HepG2 (cell line): ENCODE measurements around the gene JPT1. TPM values are rescaled to one million over a fixed set of nuclear protein-coding genes. Genes with fewer than 3 reads are reported as not detected.

Experiments used
- BRD4 ChIP-seq: sonication (generic); formaldehyde crosslinking; IDR thresholded peaks from 2 replicates; pipeline ENCODE4 v1.4.0; 2020; ENCODE audit warnings: missing genetic modification reagents
- NR3C1 ChIP-seq: sonication (generic); formaldehyde crosslinking; IDR thresholded peaks from 2 replicates; pipeline ENCODE4 v1.4.0; 2020; ENCODE audit warnings: missing genetic modification reagents
- PAWR ChIP-seq: sonication (generic); formaldehyde crosslinking; IDR thresholded peaks from 2 replicates; pipeline ENCODE4 v1.4.0; 2020; ENCODE audit warnings: missing genetic modification reagents, mild to moderate bottlenecking, borderline replicate concordance
- PREB ChIP-seq: sonication (generic); formaldehyde crosslinking; IDR thresholded peaks from 2 replicates; pipeline ENCODE4 v1.4.0; 2020; ENCODE audit warnings: missing genetic modification reagents
- RFXANK ChIP-seq: IDR thresholded peaks from 2 replicates; pipeline ENCODE4 v1.6.1; 2016
- SMAD3 ChIP-seq: sonication (generic); formaldehyde crosslinking; IDR thresholded peaks from 2 replicates; pipeline ENCODE4 v1.4.0; 2020; ENCODE audit warnings: missing genetic modification reagents
- SSRP1 ChIP-seq: IDR thresholded peaks from 2 replicates; pipeline ENCODE4 v1.6.1; 2016; ENCODE audit warnings: control low read depth
- TAF15 ChIP-seq: fragments of 200-400 bp; formaldehyde crosslinking; IDR thresholded peaks from one replicate; pipeline ENCODE4 v1.6.1; 2018; ENCODE audit warnings: mild to moderate bottlenecking, low read depth, low read length; ENCODE audit not compliant: poor library complexity, severe bottlenecking
- TFDP2 ChIP-seq: sonication (generic); formaldehyde crosslinking; IDR thresholded peaks from 2 replicates; pipeline ENCODE4 v1.4.0; 2020; ENCODE audit warnings: missing genetic modification reagents
- TRIM24 ChIP-seq: sonication (generic); formaldehyde crosslinking; IDR thresholded peaks from 2 replicates; pipeline ENCODE4 v1.8.0; 2022; ENCODE audit warnings: mild to moderate bottlenecking, missing genetic modification reagents
- ZFP37 ChIP-seq: sonication (generic); formaldehyde crosslinking; IDR thresholded peaks from 2 replicates; pipeline ENCODE4 v1.4.0; 2020; ENCODE audit warnings: missing genetic modification reagents, borderline replicate concordance
- ZNF207 ChIP-seq: fragments of 450-650 bp; IDR thresholded peaks from 2 replicates; pipeline ENCODE4 v1.6.1; 2016; ENCODE audit warnings: antibody characterized with exemption, borderline replicate concordance
- ZNF230 ChIP-seq: sonication (generic); formaldehyde crosslinking; IDR thresholded peaks from 2 replicates; pipeline ENCODE4 v1.4.0; 2020; ENCODE audit warnings: mild to moderate bottlenecking, missing genetic modification reagents
- ZNF432 ChIP-seq: sonication (generic); formaldehyde crosslinking; IDR thresholded peaks from 2 replicates; pipeline ENCODE4 v1.5.0; 2020; ENCODE audit warnings: missing genetic modification reagents, mild to moderate bottlenecking, borderline replicate concordance
- ZNF598 ChIP-seq: sonication (generic); formaldehyde crosslinking; IDR thresholded peaks from 2 replicates; pipeline ENCODE4 v1.5.1; 2020; ENCODE audit warnings: mild to moderate bottlenecking, missing genetic modification reagents, borderline replicate concordance
- ZNF619 ChIP-seq: sonication (generic); formaldehyde crosslinking; IDR thresholded peaks from 2 replicates; pipeline ENCODE4 v1.4.0; 2020; ENCODE audit warnings: mild to moderate bottlenecking, missing genetic modification reagents
- ZNF703 ChIP-seq: sonication (generic); formaldehyde crosslinking; IDR thresholded peaks from 2 replicates; pipeline ENCODE4 v1.5.1; 2020; ENCODE audit warnings: missing genetic modification reagents, mild to moderate bottlenecking, moderate library complexity, borderline replicate concordance
- polyA plus RNA-seq, 8 experiments: library from polyadenylated mRNA; depleted of rRNA in 3 of 8; stranded (reverse) in 7 of 8; unstranded in 1 of 8; fragments of >200 nt; fragmentation: Illumina TruSeq in 4 of 8; extraction: Trizol in 4 of 8; gene quantifications; 2 replicates each; pipeline versions ENCODE4 v1.2.1 to v1.2.3, GENCODE V29; 2011 to 2016; ENCODE audit warnings: low read depth in 4 of 8, missing spikeins in 1 of 8, mixed read lengths in 1 of 8; ENCODE audit not compliant: insufficient read depth in 1 of 8
- total RNA-seq, 5 experiments: library from RNA; depleted of rRNA; stranded (reverse); fragments of >200 nt; fragmentation: Illumina TruSeq; extraction: Trizol; gene quantifications; 2 replicates each; pipeline ENCODE4 v1.2.3, GENCODE V29; 2016; ENCODE audit warnings: low read depth in 1 of 5
- TF ChIP-seq, protein P1 (sequence below): IDR thresholded peaks from 2 replicates; pipeline ENCODE4 v1.6.1; 2012; ENCODE audit warnings: low read length, improper control_type of control experiment
- TF ChIP-seq, protein P2 (sequence below): conservative IDR thresholded peaks from 2 replicates; pipeline ENCODE4 v1.6.1; 2018; ENCODE audit warnings: missing genetic modification reagents

JPT1 gene
- total and polyA plus RNA-seq, 2 of the 13 experiments (the other 11 are each of a cell fraction or from before 2014, with no cell fraction given): 43.3 to 256 TPM

GRCh38 chr17:75109407-75110233 is 44.7 kb downstream of the JPT1 start, which contains the start of gene ARMC7 (continued):
- TF ChIP-seq NR3C1 (peak; percentile 85; the same call in 1 of the 2 replicates), ZNF619 (no peak), SSRP1 (CRISPR knock-in tag) (no peak), ZNF207 (no peak), BRD4 (CRISPR knock-in tag) (0 out of 2 replicates have a peak, but pooled peaks have one; percentile 23), ZNF432 (CRISPR knock-in tag) (0 out of 2 replicates have a peak, but pooled peaks have one; percentile 49), ZNF230 (CRISPR knock-in tag) (no peak), PREB (CRISPR knock-in tag) (no peak), PAWR (CRISPR knock-in tag) (no peak), TFDP2 (peak; percentile 82), ZNF703 (no peak; the same call in 1 of the 2 replicates), RFXANK (CRISPR knock-in tag) (no peak), ZNF598 (CRISPR knock-in tag) (no peak), SMAD3 (CRISPR knock-in tag) (0 out of 2 replicates have a peak, but pooled peaks have one; percentile 48), TRIM24 (CRISPR knock-in tag) (no peak), TAF15 (no peak), ZFP37 (CRISPR knock-in tag) (0 out of 2 replicates have a peak, but pooled peaks have one; percentile 43)
- TF ChIP-seq, protein P1, sequence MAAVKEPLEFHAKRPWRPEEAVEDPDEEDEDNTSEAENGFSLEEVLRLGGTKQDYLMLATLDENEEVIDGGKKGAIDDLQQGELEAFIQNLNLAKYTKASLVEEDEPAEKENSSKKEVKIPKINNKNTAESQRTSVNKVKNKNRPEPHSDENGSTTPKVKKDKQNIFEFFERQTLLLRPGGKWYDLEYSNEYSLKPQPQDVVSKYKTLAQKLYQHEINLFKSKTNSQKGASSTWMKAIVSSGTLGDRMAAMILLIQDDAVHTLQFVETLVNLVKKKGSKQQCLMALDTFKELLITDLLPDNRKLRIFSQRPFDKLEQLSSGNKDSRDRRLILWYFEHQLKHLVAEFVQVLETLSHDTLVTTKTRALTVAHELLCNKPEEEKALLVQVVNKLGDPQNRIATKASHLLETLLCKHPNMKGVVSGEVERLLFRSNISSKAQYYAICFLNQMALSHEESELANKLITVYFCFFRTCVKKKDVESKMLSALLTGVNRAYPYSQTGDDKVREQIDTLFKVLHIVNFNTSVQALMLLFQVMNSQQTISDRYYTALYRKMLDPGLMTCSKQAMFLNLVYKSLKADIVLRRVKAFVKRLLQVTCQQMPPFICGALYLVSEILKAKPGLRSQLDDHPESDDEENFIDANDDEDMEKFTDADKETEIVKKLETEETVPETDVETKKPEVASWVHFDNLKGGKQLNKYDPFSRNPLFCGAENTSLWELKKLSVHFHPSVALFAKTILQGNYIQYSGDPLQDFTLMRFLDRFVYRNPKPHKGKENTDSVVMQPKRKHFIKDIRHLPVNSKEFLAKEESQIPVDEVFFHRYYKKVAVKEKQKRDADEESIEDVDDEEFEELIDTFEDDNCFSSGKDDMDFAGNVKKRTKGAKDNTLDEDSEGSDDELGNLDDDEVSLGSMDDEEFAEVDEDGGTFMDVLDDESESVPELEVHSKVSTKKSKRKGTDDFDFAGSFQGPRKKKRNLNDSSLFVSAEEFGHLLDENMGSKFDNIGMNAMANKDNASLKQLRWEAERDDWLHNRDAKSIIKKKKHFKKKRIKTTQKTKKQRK: no peak
- TF ChIP-seq, protein P2, sequence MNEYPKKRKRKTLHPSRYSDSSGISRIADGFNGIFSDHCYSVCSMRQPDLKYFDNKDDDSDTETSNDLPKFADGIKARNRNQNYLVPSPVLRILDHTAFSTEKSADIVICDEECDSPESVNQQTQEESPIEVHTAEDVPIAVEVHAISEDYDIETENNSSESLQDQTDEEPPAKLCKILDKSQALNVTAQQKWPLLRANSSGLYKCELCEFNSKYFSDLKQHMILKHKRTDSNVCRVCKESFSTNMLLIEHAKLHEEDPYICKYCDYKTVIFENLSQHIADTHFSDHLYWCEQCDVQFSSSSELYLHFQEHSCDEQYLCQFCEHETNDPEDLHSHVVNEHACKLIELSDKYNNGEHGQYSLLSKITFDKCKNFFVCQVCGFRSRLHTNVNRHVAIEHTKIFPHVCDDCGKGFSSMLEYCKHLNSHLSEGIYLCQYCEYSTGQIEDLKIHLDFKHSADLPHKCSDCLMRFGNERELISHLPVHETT (CRISPR knock-in tag): peak; percentile 74
